Glutamatergic neuron (in vitro differentiated cells): ENCODE data around the gene FOXRED2. TPM values are rescaled to one million over a fixed set of nuclear protein-coding genes. Genes with fewer than 3 reads are reported as not detected.

Experiments
- DNase-seq: peaks from one replicate; pipeline ENCODE4 v3.0.0; 2022
- H3K27ac Mint-ChIP-seq: one replicate; pipeline ENCODE4 v1.8.0; 2020; ENCODE audit warnings: mild to moderate bottlenecking, mixed read lengths, inconsistent platforms; ENCODE audit not compliant: unreplicated experiment
- H3K27me3 Mint-ChIP-seq: one replicate; pipeline ENCODE4 v1.8.0; 2020; ENCODE audit warnings: mild to moderate bottlenecking, moderate library complexity, mixed read lengths, inconsistent platforms; ENCODE audit not compliant: unreplicated experiment
- H3K36me3 Mint-ChIP-seq: one replicate; pipeline ENCODE4 v1.8.0; 2020; ENCODE audit warnings: mild to moderate bottlenecking, mixed read lengths, inconsistent platforms; ENCODE audit not compliant: unreplicated experiment
- H3K4me1 Mint-ChIP-seq: one replicate; pipeline ENCODE4 v1.8.0; 2020; ENCODE audit warnings: mild to moderate bottlenecking, low read depth, mixed read lengths, inconsistent platforms; ENCODE audit not compliant: unreplicated experiment
- H3K4me3 Mint-ChIP-seq: one replicate; pipeline ENCODE4 v1.8.0; 2020; ENCODE audit warnings: mild to moderate bottlenecking, mixed read lengths, inconsistent platforms; ENCODE audit not compliant: unreplicated experiment
- H3K9me3 Mint-ChIP-seq: one replicate; pipeline ENCODE4 v1.8.0; 2020; ENCODE audit warnings: mild to moderate bottlenecking, moderate library complexity, mixed read lengths, inconsistent platforms; ENCODE audit not compliant: unreplicated experiment
- total RNA-seq: library from RNA; stranded (reverse); fragmentation: NEBNext Ultra II Directional; extraction: Animal tissue kit (Norgen Biotek cat#: 25700); gene quantifications from one replicate; pipeline ENCODE4 v1.2.1, GENCODE V29; 2021; ENCODE audit not compliant: unreplicated experiment
- TF ChIP-seq, protein P1 (sequence below): fragments of 200-600 bp; sonication (generic); IDR thresholded peaks from one replicate; pipeline ENCODE4 v1.5.0; 2021; ENCODE audit not compliant: partially characterized antibody, unreplicated experiment

The FOXRED2 gene
- total RNA-seq, 1 donor from 2014 or later: 41.6 TPM

GRCh38 chr22:36466258-36466657 is 40.6 kb downstream of the FOXRED2 start:
- DNase-seq: no peak
- Mint-ChIP-seq H3K4me1 (peaks cover 11% of the 10 kb centered on the region), H3K4me3 (no peak overlapping the region), H3K27me3 (peaks cover 5% of the 10 kb centered on the region), H3K36me3 (peaks cover 4% of the 10 kb centered on the region), H3K27ac (no peak overlapping the region), H3K9me3 (no peaks in the 10 kb centered on the region)
- TF ChIP-seq, protein P1, sequence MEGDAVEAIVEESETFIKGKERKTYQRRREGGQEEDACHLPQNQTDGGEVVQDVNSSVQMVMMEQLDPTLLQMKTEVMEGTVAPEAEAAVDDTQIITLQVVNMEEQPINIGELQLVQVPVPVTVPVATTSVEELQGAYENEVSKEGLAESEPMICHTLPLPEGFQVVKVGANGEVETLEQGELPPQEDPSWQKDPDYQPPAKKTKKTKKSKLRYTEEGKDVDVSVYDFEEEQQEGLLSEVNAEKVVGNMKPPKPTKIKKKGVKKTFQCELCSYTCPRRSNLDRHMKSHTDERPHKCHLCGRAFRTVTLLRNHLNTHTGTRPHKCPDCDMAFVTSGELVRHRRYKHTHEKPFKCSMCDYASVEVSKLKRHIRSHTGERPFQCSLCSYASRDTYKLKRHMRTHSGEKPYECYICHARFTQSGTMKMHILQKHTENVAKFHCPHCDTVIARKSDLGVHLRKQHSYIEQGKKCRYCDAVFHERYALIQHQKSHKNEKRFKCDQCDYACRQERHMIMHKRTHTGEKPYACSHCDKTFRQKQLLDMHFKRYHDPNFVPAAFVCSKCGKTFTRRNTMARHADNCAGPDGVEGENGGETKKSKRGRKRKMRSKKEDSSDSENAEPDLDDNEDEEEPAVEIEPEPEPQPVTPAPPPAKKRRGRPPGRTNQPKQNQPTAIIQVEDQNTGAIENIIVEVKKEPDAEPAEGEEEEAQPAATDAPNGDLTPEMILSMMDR: no peak

DNA sequence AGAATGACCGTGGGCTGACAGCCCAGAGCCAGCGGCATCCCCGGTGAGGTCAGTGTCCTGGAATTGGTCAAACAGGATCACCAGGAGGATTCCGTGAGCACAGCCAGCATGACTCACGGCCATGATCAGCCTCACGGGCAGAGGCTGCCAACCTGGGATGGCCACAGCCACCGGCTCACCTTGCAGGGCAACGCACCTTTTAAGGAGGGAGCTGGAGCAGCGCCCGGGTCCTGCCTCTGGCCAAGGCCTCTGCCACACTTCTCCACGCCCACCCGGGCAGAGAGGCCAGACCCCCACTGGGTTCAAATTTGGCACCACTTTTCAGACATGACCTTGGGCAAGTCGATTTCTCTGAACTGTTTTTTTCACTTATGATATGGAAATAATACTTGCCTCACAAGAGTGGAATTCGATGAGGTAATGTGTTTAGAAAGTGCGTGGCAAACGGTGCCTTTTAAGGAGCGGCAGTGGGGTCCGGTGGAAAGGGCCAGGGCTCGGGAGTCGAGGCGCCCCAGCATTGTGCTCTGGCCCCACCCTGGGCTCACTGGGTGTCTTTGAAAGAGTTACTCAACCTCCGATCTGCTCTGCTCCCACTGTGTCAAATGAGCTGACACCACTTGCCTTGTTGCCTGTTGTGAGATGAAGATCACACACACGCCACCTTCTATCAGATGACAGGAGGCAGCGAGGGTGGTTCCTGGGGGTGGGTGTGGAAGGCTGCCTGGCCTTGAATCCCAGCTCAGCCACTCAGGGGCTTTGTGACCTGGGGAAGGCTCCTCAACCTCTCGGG is 41.4 kb downstream of the FOXRED2 start:
- Mint-ChIP-seq H3K9me3 (no peaks in the 10 kb centered on the region), H3K36me3 (peaks cover 4% of the 10 kb centered on the region), H3K27me3 (peaks cover 3% of the 10 kb centered on the region), H3K4me1 (peaks cover 11% of the 10 kb centered on the region), H3K4me3 (no peak overlapping the region), H3K27ac (no peak overlapping the region)
- no peak for DNase-seq
- TF ChIP-seq, protein P1: no peak

DNA sequence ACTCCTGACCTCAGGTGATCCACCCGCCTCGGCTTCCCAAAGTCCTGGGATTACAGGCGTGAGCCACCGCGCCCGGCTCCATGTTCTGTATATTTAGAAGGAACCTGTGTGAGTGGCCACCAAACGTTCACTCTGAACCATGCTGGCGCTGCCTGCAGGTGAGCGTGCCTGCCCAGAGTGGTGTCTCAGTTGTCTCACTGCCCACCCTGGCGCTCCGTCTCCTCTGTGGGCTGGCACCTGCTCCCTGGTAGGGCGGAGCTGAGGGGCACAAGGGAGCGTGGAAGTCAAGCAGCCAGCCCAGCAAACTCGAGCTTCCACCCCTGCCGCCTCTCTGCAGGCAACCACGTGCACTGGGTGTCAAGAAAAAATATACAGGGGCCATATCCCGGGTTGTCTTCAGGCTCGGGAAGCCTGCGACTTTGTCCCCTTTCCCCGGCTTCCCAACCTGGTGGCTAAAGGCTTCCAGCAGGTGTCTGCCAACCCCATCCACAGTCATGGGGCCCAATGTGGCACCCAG is 42.1 kb downstream of the FOXRED2 start:
- TF ChIP-seq, protein P1: no peak
- DNase-seq: no peak
- Mint-ChIP-seq H3K9me3 (no peaks in the 10 kb centered on the region), H3K27me3 (peaks cover 2% of the 10 kb centered on the region), H3K4me1 (peaks cover 8% of the 10 kb centered on the region), H3K36me3 (peaks cover 4% of the 10 kb centered on the region), H3K4me3 (no peak overlapping the region), H3K27ac (no peak overlapping the region)

- Mint-ChIP-seq H3K36me3 (peaks cover 4% of the 10 kb centered on the region), H3K4me3 (no peak overlapping the region), H3K27ac (no peak overlapping the region), H3K27me3 (peaks cover 2% of the 10 kb centered on the region), H3K4me1 (peaks cover 7% of the 10 kb centered on the region), H3K9me3 (no peaks in the 10 kb centered on the region)
- TF ChIP-seq, protein P1: no peak
- DNase-seq: no peak
These were observed 43.1 kb downstream of the FOXRED2 start for GRCh38 chr22:36463783-36464184.
